ENCODE measurements around the gene PPP4R1.
A peak's percentile ranks its signal among the peaks of the same experiment; 100 is the strongest.

PPP4R1 gene, protein sequence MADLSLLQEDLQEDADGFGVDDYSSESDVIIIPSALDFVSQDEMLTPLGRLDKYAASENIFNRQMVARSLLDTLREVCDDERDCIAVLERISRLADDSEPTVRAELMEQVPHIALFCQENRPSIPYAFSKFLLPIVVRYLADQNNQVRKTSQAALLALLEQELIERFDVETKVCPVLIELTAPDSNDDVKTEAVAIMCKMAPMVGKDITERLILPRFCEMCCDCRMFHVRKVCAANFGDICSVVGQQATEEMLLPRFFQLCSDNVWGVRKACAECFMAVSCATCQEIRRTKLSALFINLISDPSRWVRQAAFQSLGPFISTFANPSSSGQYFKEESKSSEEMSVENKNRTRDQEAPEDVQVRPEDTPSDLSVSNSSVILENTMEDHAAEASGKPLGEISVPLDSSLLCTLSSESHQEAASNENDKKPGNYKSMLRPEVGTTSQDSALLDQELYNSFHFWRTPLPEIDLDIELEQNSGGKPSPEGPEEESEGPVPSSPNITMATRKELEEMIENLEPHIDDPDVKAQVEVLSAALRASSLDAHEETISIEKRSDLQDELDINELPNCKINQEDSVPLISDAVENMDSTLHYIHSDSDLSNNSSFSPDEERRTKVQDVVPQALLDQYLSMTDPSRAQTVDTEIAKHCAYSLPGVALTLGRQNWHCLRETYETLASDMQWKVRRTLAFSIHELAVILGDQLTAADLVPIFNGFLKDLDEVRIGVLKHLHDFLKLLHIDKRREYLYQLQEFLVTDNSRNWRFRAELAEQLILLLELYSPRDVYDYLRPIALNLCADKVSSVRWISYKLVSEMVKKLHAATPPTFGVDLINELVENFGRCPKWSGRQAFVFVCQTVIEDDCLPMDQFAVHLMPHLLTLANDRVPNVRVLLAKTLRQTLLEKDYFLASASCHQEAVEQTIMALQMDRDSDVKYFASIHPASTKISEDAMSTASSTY

DNA sequence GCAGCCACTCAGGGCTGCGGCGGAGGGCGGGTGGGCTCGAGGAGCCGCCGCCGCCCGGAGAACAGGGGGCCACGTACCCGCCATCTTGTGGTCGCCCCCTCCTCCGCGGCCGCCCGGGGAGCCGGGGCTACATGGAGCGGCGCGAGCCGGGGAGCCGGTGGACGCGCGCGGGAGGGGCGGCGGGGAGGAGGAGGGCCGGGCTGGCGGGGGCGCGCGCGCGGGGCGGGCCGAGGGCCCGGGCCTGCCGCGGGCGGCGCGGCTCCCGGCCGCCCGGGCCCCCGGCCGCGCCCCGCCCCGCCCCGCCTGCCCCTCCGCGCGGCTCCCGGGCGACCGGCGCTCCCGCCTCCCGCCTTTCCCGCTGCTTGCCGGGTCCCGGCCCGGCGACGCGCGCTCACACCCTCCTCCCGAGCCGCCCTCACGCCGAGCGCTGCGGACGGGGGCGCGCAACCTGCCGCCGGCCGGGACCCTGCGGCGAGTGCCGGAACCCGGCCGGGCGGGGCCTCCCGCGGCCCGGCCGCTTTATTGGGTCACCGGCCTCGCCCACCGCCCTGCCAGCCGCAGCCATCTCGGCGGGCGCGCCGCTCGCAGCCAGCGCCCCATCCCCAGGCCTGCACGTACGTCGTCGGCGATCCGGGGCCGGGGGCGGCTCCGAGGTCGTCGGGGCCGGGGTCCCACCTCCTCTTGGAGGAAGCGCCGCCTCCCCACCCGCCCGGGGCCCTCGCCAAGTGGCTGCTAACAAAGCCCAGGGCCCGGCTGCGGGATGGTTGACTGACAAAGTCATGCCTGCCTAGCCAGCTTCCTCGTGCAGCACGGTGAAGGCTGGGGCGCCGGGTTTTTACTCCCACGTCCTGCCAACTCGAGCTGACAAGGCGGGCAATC, at the start of gene PPP4R1:
Gene PPP4R1 (minus strand): TSS at position 159 of the 879 bp plus-strand sequence. CDS start 75 bp downstream, at position 84.
- Histone ChIP-seq H3K9ac (ENCODE audit: low read depth, low read length) (peak within 1 kb of the TSS; percentile 77), H3K4me1 (ENCODE audit: control insufficient read depth, insufficient read depth, low read length) (peaks cover 15% of the 10 kb centered on the region), H3K27me3 (ENCODE audit: control insufficient read depth, insufficient read depth, low read length) (no peaks in the 10 kb centered on the region), H3K9me3 (ENCODE audit: control insufficient read depth, insufficient read depth, low read length) (no peaks in the 10 kb centered on the region), H3K4me3 (ENCODE audit: low read depth, low read length) (peak within 1 kb of the TSS; percentile 84), H3K36me3 (ENCODE audit: control insufficient read depth, insufficient read depth, low read length) (no peaks in the 10 kb centered on the region)

DNA sequence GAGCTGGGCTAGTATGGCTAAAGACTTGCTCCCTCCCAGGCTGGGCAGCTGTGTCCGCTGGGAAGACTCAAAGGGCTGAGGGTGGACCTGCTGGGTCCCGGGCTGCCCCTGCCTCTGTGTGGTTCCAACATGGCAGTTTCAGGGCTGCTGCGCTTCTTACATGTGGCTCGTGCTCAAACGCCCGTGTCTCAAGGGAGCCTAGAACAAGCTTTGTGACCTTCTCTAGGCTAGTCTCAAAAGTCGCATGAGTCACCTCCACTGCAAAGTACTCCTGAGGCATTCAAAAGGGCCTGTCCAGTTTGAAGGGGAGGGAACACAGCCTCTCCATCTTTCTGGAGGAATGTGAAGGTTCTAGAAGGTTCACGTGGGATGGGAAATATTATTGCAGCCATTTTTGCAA, 49.0 kb upstream of the PPP4R1 start:
- no peak overlapping the region for H3K4me3 ChIP-seq (ENCODE audit: low read depth, low read length)

DNA sequence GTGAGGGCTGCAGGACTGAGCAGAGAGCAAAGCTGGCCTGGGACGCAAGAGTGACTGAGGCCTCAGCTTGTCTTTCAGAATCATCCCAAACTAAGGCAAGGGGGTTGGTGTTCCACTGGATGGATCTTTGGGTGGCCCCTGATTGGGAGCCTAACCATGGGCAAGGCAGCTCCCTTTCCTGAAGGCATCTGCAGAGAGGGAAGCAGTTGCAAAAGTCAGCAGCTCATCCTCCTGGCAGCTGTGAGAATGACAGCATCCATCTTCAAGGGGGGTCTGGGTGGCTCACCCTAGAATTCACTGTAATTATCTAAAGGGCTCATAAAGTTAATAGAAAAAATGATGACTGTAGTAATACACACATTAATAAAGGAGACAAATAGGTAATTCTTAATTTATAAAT, 47.2 kb upstream of the PPP4R1 start:
- Histone ChIP-seq H3K27me3 (ENCODE audit: control insufficient read depth, insufficient read depth, low read length) (no peaks in the 10 kb centered on the region), H3K36me3 (ENCODE audit: control insufficient read depth, insufficient read depth, low read length) (no peaks in the 10 kb centered on the region), H3K9ac (ENCODE audit: low read depth, low read length) (no peak overlapping the region), H3K9me3 (ENCODE audit: control insufficient read depth, insufficient read depth, low read length) (no peaks in the 10 kb centered on the region), H3K4me3 (ENCODE audit: low read depth, low read length) (no peak overlapping the region), H3K4me1 (ENCODE audit: control insufficient read depth, insufficient read depth, low read length) (no peaks in the 10 kb centered on the region)

More for the DNA sequence above, 49.0 kb upstream of the PPP4R1 start:
- Histone ChIP-seq H3K9ac (ENCODE audit: low read depth, low read length) (no peak overlapping the region), H3K36me3 (ENCODE audit: control insufficient read depth, insufficient read depth, low read length) (no peaks in the 10 kb centered on the region), H3K9me3 (ENCODE audit: control insufficient read depth, insufficient read depth, low read length) (no peaks in the 10 kb centered on the region), H3K27me3 (ENCODE audit: control insufficient read depth, insufficient read depth, low read length) (no peaks in the 10 kb centered on the region), H3K4me1 (ENCODE audit: control insufficient read depth, insufficient read depth, low read length) (no peaks in the 10 kb centered on the region)

DNA sequence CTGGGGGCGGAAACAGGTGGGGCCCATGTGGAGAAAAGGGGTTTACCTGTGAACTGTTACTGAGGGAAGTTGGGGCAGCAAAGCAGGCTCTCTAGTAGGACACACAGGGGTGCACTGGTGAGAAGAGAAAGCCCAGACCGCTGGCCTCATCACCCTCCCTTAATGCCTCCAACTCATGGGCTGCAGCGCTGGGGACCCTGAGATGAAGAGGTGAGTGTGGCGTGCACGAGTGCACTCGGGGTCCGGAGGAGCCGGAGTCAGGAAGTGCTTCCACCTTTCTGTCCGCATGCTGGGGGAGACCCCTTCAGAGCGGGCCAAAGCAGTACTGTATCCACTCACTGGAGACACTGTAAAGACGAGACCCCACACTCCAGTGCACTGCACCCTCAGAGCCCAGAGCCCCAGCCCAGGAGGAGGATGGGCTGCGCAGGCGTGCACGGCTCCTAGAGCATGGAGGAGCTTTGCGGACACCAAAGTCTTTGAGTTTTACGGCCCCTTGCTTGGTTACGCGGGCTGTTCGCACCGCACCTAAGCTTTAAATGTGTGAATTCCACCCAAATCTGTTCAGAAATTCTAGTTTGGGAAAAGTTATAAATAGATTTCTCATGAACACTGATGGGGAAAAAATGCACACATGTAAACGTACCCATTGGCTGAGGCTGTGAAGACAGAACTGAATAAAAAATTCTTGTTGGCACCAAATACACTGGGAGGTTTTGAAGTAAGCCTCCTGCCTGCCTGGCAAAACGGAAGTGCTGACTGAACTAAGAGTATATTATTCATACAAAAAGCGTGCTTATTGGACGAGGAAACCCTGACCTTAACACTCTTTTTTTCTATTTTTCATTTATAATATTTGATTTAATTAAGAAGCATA, 45.4 kb upstream of the PPP4R1 start:
- Histone ChIP-seq H3K9me3 (ENCODE audit: control insufficient read depth, insufficient read depth, low read length) (no peaks in the 10 kb centered on the region), H3K36me3 (ENCODE audit: control insufficient read depth, insufficient read depth, low read length) (no peaks in the 10 kb centered on the region), H3K9ac (ENCODE audit: low read depth, low read length) (no peak overlapping the region), H3K4me1 (ENCODE audit: control insufficient read depth, insufficient read depth, low read length) (no peaks in the 10 kb centered on the region), H3K27me3 (ENCODE audit: control insufficient read depth, insufficient read depth, low read length) (no peaks in the 10 kb centered on the region), H3K4me3 (ENCODE audit: low read depth, low read length) (no peak overlapping the region)

DNA sequence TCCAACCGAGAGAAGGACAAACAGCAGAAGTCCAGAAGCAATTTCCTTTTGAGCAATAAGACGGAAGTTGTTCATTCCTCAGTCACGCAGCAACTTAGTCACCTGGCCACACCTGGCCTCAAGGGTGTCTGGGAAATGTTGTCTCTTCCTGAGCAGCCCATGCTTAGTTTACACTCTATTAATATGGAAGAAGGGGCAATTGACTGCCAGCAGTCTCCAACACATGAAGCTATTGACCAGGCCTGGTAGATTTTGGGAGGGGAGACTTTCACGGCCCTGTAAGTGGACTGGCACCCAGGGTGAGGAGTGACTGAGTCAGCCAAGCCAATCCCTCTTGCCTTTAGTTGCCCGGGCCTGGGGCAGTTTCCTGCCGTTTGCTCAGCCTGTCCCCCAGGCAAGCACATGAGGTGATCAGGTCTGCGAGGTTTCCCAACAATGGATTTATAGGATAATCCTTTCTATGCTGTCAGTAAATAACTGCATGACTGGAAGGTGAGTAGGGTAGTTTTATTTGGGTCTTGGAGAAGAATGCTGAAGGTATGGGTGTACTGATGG, 43.8 kb upstream of the PPP4R1 start:
- Histone ChIP-seq H3K4me1 (ENCODE audit: control insufficient read depth, insufficient read depth, low read length) (no peaks in the 10 kb centered on the region), H3K36me3 (ENCODE audit: control insufficient read depth, insufficient read depth, low read length) (no peaks in the 10 kb centered on the region), H3K9me3 (ENCODE audit: control insufficient read depth, insufficient read depth, low read length) (no peaks in the 10 kb centered on the region), H3K4me3 (ENCODE audit: low read depth, low read length) (no peak overlapping the region), H3K9ac (ENCODE audit: low read depth, low read length) (no peak overlapping the region), H3K27me3 (ENCODE audit: control insufficient read depth, insufficient read depth, low read length) (no peaks in the 10 kb centered on the region)

DNA sequence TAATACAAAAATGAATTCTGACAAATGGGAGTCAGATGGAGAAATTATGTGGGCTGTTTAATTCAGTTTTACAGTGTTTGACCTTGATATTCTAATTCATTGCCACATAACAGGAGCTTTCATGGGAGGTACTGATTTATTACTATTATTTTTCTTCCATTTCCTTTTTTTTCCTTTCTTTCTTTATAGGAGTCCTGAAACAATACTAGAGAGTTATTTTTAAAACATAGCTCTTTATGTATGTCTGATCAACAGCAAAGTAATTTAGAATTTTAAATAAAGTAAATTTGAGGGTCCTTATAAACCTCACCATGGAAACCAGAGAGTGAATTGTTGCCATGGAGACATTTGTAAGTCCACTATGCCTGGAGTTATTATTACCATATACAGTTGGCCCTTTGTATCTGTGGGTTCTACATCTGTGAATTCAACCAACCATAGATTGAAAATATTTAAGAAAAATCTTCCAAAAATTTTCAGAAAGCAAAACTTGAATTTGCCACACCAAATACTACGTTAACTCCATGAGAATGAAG, 40.9 kb upstream of the PPP4R1 start:
- no peaks in the 10 kb centered on the region for H3K9me3 ChIP-seq (ENCODE audit: control insufficient read depth, insufficient read depth, low read length)
- H3K27me3 ChIP-seq (ENCODE audit: control insufficient read depth, insufficient read depth, low read length): no peaks in the 10 kb centered on the region
- no peaks in the 10 kb centered on the region for H3K36me3 ChIP-seq (ENCODE audit: control insufficient read depth, insufficient read depth, low read length)
- no peak overlapping the region for H3K9ac ChIP-seq (ENCODE audit: low read depth, low read length)
- H3K4me1 ChIP-seq (ENCODE audit: control insufficient read depth, insufficient read depth, low read length): no peaks in the 10 kb centered on the region
- H3K4me3 ChIP-seq (ENCODE audit: low read depth, low read length): no peak overlapping the region

DNA sequence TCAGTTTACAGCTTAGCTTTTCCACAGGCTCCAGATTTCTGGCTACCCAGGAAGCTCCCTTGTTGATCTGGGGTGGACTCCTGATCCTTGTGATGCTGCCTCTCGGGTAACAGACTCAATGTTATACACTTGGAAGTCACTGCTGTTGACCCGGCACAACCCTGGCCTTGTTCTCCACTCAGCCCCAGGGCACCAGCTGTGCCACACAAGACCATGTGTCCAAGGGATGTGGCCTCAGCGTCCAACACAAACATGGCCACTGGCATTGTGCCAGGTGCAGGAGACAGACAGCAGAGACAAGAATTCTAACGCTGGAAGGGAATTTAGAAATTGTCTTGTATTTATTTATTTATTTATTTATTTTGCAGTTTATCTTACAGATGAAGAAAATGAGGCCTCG, 39.0 kb upstream of the PPP4R1 start:
- Histone ChIP-seq H3K36me3 (ENCODE audit: control insufficient read depth, insufficient read depth, low read length) (no peaks in the 10 kb centered on the region), H3K4me1 (ENCODE audit: control insufficient read depth, insufficient read depth, low read length) (no peaks in the 10 kb centered on the region), H3K4me3 (ENCODE audit: low read depth, low read length) (no peak overlapping the region), H3K9ac (ENCODE audit: low read depth, low read length) (no peak overlapping the region), H3K9me3 (ENCODE audit: control insufficient read depth, insufficient read depth, low read length) (no peaks in the 10 kb centered on the region), H3K27me3 (ENCODE audit: control insufficient read depth, insufficient read depth, low read length) (no peaks in the 10 kb centered on the region)

DNA sequence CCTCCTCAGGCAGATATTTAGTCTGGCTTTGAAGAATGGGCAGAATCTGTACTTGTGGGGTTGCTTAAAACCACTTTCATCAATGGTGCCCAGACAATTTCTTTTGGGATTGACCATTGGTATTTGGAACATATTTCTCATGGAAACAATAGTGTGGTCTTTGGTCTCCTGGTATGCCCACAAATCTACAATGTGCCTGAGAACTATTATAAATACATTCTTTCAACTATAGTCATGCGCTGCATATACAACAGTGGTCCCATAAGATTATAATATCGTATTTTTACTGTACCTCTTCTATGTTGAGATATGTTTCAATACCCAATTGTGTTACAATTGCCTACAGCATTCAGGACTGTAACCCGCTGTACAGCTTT, 34.8 kb upstream of the PPP4R1 start:
- no peaks in the 10 kb centered on the region for H3K36me3 ChIP-seq (ENCODE audit: control insufficient read depth, insufficient read depth, low read length)
- no peak overlapping the region for H3K4me3 ChIP-seq (ENCODE audit: low read depth, low read length)
- no peak overlapping the region for H3K9ac ChIP-seq (ENCODE audit: low read depth, low read length)
- no peaks in the 10 kb centered on the region for H3K27me3 ChIP-seq (ENCODE audit: control insufficient read depth, insufficient read depth, low read length)
- H3K9me3 ChIP-seq (ENCODE audit: control insufficient read depth, insufficient read depth, low read length): no peaks in the 10 kb centered on the region
- no peaks in the 10 kb centered on the region for H3K4me1 ChIP-seq (ENCODE audit: control insufficient read depth, insufficient read depth, low read length)

DNA sequence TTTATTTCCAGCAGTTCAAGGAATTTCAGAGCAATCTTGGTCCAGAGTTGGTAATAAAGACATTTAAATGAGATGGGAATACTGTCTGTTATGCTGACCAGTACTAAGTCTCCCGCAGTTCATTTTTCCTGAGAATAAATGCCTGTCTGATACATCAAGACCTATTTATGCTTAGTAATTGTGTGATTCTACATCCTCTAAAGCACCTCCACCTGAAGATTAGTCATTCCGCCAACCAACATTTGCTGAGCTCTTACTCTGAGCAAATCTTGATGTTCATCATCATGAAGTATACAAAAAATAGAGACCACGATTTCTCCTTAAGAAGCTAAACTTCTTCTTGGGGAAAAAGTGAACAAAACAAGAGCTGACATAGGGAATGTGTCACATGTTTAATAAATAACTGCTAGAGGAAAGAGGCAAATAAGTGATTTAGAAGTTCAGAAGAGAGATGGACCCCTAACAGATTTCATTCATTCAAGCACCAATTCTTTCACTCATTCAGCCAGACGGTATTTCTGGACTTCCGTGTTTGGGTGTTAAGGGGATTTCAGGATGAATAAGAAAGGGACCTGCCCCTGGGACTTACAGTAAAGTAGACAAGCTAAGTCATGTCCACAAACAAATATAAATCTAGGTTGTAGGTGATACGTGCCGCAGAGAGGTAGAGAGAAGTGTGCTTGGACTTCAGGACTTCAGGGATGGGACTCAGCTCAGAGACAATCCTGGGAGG, 34.2 kb upstream of the PPP4R1 start:
- peaks cover 4% of the 10 kb centered on the region for H3K4me1 ChIP-seq (ENCODE audit: control insufficient read depth, insufficient read depth, low read length)

More for the DNA sequence above, 34.2 kb upstream of the PPP4R1 start:
- H3K9ac ChIP-seq (ENCODE audit: low read depth, low read length): no peak overlapping the region
- no peaks in the 10 kb centered on the region for H3K27me3 ChIP-seq (ENCODE audit: control insufficient read depth, insufficient read depth, low read length)
- no peaks in the 10 kb centered on the region for H3K36me3 ChIP-seq (ENCODE audit: control insufficient read depth, insufficient read depth, low read length)
- H3K4me3 ChIP-seq (ENCODE audit: low read depth, low read length): no peak overlapping the region
- no peaks in the 10 kb centered on the region for H3K9me3 ChIP-seq (ENCODE audit: control insufficient read depth, insufficient read depth, low read length)

Data from iPS-15b (cell line).